Measurements from ENCODE around the gene RPLP2.

The RPLP2 gene

DNA sequence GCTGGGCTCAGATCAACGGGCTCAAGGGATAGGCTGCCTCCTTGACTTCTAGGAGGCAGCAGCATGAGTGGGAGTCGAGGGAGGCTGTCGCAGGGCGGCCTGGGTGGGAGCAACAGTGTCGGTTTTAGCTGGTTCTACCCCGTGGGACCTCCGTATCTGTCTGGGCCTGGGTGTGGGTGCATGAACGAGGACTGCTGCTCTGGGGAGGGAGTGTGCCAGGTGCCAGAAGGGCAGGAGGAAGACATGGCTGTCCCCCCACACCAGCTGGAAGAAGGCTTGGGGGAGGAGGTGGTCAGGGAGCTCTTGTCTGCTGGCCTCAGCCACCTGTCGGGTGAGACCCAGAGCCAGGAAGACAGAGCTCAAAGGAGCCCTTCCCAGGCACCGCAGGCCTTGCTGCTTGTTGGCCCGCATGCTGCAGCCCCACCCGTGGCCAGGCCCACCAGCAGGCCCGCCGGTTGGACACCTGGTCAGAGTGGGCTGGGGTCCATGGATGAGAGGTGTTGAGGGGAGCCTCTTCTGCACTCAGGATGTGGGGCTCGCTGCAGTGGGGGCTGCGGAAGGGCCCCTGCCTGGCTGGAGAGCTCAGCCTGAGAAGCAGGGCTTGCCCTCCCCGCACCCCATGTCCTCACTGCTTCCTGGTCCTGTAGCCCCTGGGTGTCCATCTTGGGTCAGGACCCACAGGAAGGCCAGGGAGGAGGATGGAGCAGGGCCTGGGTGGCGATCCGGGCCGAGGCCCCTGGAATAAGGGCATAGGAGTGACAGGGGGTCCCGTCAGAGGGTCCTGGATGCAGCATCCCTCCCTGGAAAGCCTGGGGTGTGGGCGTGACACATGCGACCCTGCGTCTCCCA, 23.3 kb upstream of the RPLP2 start:
- CTCF ChIA-PET = interaction anchor here (0.9 to 2.0 kb wide), 3 partner anchors 18 to 232 kb away, joined by 4 to 5 read pairs (median 5); no protein-coding TSS in a partner anchor
- POLR2A ChIA-PET = no interaction called here
- no peak for DNase-seq (ENCODE audit: extremely low spot score)
- TF ChIP-seq, protein P1, sequence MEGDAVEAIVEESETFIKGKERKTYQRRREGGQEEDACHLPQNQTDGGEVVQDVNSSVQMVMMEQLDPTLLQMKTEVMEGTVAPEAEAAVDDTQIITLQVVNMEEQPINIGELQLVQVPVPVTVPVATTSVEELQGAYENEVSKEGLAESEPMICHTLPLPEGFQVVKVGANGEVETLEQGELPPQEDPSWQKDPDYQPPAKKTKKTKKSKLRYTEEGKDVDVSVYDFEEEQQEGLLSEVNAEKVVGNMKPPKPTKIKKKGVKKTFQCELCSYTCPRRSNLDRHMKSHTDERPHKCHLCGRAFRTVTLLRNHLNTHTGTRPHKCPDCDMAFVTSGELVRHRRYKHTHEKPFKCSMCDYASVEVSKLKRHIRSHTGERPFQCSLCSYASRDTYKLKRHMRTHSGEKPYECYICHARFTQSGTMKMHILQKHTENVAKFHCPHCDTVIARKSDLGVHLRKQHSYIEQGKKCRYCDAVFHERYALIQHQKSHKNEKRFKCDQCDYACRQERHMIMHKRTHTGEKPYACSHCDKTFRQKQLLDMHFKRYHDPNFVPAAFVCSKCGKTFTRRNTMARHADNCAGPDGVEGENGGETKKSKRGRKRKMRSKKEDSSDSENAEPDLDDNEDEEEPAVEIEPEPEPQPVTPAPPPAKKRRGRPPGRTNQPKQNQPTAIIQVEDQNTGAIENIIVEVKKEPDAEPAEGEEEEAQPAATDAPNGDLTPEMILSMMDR (IDR thresholded peaks at IDR 0.05; ENCODE audit: control extremely low read depth, extremely low read depth, low read depth, missing control alignments) = no peak

GRCh38 chr11:787084-787675, 22.6 kb upstream of the RPLP2 start:
- TF ChIP-seq, protein P1 (IDR thresholded peaks at IDR 0.05; ENCODE audit: control extremely low read depth, extremely low read depth, low read depth, missing control alignments) = no peak
- DNase-seq (ENCODE audit: extremely low spot score) = no peak
- POLR2A ChIA-PET = no interaction called here
- CTCF ChIA-PET = no interaction called here

DNA sequence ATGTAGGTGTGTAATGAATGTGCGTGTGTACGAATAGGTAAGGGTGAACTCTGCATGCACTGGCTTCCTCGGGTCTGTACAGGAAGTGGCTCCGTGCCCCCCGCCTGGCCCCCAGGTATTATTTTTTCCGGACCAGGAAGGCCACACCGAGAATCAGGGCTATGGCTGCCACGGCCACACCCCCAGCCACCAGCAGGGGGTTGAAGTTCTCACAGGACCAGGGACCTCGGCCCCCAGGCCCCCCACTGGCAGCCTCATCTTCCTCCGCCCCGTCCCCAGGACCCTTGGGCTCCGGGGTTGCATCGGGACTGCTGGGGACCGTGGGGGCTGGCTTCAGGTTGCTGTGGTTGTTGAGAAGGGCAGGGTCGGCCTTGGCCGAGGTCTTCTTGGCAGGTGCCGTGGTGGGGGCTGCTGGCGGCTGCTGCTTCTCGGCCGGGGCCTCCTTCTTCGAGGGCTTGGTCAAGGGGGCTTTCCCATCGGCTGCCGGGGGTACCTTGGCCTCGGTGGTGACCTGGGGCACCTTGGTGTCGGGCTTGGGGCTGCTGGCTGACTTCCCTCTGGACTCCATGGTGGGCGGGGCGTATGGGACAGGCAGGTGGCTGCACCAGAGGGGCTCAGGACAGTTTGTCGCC, 21.6 kb upstream of the RPLP2 start:
- DNase-seq (ENCODE audit: extremely low spot score) = no peak
- ChIA-PET POLR2A (no interaction called here), CTCF (no interaction called here)
- TF ChIP-seq, protein P1 (IDR thresholded peaks at IDR 0.05; ENCODE audit: control extremely low read depth, extremely low read depth, low read depth, missing control alignments) = no peak

DNA sequence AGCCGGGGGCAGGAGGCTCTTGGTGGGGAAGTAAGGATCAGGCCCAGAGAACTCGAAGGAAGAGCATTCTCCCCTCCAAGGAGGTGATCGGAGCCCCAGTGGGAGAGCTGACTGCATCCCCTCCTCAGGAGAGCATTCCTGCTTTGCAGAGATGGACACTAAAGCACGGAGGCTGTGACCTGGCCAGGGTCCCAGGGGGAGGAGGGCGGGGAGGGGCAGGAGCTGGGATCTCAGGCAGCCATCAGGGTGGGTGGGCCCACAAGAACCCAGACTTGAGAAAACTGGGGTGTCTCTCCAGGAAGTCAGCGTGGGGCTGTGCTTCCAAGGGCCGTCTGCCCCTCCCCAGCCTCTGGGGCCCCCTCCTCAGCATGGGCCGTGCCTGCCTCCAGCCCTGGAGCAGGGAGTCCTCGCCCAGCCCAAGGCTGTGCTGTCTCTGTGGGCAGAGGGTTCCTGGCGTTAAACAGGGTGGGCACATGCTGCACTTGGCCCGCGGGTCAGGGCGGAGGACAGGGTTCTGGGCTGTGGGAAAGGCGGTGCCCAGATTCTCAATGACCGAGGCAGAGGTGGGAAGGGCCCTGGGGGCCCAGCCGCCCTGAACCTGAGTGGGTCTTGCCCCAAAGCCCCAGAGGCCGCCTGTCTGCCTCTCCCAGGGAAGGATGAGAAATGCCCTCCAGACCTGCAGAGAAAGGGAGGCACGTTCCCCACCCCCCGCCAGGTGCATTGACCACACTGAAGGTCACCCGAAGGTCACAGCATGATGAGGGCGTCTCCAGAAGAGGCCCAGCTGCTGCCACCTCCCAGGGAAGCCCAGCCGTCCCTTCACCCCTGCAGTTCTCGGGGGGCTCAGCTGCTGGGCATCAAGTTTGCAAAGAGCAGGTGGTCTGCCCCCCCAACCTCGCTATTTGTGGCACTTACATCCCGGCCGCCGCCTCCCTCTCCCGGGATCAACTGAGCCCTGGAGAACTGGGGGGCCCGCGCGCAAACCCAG, 20.5 kb upstream of the RPLP2 start:
- ChIA-PET POLR2A (interaction anchor here (0.5 to 1.1 kb wide), 2 partner anchors 30 to 450 kb away, joined by 3 to 6 read pairs; no protein-coding TSS in a partner anchor), CTCF (interaction anchor here (2.5 kb wide), 1 partner anchor 11 kb away, joined by 10 read pairs; the partner anchor contains the start of gene GATD1)
- DNase-seq (ENCODE audit: extremely low spot score) = peak; percentile 44
- TF ChIP-seq, protein P1 (IDR thresholded peaks at IDR 0.05; ENCODE audit: control extremely low read depth, extremely low read depth, low read depth, missing control alignments) = no peak

GRCh38 chr11:789943-790342, 19.8 kb upstream of the RPLP2 start, which contains the start of gene CEND1:
Gene CEND1, minus strand, starts transcription at chr11:790090. Its CDS starts 1,514 bp downstream, at chr11:788576.
- CTCF ChIA-PET = interaction anchor here (2.5 kb wide), 1 partner anchor 12 kb away, joined by 10 read pairs; the partner anchor contains the start of gene GATD1
- POLR2A ChIA-PET = interaction anchor here (0.5 to 1.1 kb wide), 2 partner anchors 30 to 451 kb away, joined by 3 to 6 read pairs; no protein-coding TSS in a partner anchor
- peak; percentile 81 for DNase-seq (ENCODE audit: extremely low spot score)
- TF ChIP-seq, protein P1 (IDR thresholded peaks at IDR 0.05; ENCODE audit: control extremely low read depth, extremely low read depth, low read depth, missing control alignments) = no peak

All from GM10248 (cell line).